HG03175 (cell line): ENCODE measurements around the gene SLCO1A2.
"Not testable (repeated sequence)": the region's sequence is repeated elsewhere in the genome, so short reads cannot be mapped to it uniquely, and the experiment has no call there.

Experiments used
- ATAC-seq: cut with Tn5 transposase; IDR thresholded peaks from one replicate; pipeline ENCODE4 v1.9.1; 2021; ENCODE audit warnings: mild to moderate bottlenecking, moderate library complexity; ENCODE audit not compliant: unreplicated experiment

Gene SLCO1A2, protein sequence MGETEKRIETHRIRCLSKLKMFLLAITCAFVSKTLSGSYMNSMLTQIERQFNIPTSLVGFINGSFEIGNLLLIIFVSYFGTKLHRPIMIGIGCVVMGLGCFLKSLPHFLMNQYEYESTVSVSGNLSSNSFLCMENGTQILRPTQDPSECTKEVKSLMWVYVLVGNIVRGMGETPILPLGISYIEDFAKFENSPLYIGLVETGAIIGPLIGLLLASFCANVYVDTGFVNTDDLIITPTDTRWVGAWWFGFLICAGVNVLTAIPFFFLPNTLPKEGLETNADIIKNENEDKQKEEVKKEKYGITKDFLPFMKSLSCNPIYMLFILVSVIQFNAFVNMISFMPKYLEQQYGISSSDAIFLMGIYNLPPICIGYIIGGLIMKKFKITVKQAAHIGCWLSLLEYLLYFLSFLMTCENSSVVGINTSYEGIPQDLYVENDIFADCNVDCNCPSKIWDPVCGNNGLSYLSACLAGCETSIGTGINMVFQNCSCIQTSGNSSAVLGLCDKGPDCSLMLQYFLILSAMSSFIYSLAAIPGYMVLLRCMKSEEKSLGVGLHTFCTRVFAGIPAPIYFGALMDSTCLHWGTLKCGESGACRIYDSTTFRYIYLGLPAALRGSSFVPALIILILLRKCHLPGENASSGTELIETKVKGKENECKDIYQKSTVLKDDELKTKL

DNA sequence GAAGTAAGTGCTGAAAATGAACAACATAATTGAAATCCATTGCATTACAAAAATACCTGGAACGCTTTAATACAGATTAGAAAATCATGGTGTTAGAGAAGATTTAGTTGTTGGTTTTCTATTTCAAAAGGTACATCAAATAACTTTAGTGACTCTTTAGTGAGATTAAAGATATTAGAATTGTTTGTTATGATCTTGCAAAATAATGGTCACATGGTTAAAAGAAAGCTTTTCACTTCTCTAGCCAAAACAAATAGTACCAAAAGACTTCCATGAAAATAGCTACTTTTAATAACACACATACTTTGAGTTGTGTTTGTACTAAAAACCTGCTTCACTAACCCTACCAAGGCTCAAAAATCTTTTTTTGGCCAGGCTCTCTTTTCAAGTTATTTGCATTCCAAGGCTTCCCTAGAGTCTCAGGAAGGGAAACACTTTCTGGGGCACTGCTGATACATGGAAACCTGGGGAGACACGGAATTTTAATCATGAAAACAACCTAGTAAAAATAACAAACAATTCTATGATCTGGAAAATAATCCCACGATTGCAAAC lies at the start of gene SLCO1A2:
TSS of gene SLCO1A2 (minus strand) at position 147 of the 555 bp plus-strand sequence. CDS start 270 bp downstream, outside the sequence.
- ATAC-seq, result no peak

DNA sequence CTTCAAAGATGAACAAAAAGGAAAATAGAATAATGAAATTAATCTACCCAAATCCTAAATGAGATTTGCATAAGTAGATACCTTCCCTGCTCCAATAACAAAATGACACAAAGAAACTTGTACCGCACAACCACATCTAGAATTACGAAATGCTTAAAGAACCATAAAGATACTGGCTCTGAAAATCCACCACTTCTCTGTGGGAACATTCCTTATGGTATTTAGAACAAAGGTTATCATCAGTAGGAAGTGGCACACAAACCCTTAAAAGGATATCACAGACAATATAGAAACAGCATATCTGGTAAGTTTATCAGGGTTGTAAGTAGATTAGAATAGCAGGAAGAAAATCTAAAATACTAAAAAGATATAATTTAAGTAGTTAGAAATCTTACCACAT lies 49.5 kb upstream of the SLCO1A2 start:
- ATAC-seq, result no peak

DNA sequence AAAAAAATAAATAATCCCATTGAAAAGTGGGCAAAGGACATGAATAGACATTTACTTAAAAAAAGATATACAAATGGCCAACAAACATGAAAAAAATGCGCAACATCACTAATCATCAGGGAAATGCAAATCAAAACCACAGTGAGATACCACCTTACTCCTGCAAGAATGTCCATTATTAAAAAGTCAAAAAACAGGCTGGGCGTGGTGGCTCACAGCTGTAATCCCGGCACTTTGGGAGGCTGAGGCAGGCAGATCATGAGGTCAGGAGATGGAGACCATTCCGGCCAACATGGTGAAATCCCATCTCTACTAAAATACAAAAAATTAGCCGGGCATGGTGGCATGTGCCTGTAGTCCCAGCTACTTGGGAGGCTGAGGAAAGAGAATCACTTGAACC lies 46.6 kb upstream of the SLCO1A2 start:
- not testable (repeated sequence) for ATAC-seq

DNA sequence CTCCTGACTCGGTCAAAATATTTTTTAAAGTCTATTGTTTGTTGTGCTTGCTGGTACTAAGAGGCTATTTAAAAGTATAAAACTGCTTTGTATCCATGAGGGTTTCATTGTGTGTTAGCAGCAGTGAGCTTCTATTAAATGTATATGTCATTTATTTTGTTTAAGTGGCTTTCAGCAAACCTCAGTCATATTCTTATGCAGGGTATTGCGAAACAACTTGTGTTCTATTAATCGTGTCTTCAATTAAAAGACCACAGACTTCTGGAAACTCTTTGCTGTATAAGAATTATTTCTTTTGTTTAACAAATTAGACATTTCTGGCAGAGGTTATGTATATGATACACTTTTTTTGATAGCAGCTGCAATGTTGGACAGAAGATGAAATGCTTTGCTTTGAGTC lies 44.5 kb upstream of the SLCO1A2 start:
- no peak for ATAC-seq

DNA sequence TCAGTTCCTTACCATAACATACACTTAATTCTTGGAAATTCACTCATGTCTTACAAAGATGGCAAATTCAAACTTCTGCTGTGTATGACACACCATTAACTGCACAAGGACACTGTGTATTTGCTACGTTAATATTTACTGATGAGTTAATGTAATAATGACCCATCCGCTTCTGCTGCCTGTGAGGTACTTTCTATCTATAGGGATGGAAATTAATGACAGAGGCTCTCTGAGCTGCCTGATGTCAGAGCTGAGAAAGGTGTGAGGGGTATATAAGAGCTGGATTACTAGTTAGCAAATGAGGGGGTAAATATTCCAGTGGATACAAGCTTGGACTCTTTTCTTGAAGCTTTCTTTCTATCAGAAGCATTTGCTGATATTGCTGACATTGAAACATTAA lies 37.9 kb upstream of the SLCO1A2 start, which contains the start of gene IAPP:
TSS of gene IAPP (plus strand) at position 301 of the 400 bp plus-strand sequence. CDS start 450 bp downstream, outside the sequence.
- ATAC-seq, result no peak

DNA sequence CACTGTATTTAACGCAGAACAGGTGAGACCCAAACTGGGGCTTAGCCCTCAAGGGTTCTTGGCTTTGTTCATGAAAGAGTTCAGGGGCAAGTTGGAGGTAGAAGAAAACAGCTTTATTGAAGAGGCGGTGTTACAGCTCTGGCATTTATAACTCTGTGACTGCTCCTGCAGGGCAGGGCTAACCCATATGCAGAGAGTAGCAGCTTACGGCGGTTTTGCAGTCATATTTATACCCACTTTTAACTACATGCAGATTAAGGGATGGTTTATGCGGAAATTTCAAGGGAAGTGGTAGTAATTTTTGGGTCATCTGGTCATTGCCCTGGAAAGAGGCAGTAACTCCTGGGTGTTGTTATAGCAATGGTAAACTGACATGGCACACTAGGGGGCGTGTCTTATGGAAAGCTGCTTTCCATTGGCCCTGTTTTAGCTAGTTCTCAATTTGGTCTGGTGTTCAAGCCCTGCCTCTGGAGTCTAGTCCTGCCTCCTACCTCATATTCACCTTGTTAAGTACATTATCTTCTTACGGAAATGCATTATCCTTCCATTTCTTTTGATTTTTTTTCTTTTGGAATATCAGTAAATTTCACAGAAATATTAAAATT lies 36.2 kb upstream of the SLCO1A2 start:
- no peak for ATAC-seq

DNA sequence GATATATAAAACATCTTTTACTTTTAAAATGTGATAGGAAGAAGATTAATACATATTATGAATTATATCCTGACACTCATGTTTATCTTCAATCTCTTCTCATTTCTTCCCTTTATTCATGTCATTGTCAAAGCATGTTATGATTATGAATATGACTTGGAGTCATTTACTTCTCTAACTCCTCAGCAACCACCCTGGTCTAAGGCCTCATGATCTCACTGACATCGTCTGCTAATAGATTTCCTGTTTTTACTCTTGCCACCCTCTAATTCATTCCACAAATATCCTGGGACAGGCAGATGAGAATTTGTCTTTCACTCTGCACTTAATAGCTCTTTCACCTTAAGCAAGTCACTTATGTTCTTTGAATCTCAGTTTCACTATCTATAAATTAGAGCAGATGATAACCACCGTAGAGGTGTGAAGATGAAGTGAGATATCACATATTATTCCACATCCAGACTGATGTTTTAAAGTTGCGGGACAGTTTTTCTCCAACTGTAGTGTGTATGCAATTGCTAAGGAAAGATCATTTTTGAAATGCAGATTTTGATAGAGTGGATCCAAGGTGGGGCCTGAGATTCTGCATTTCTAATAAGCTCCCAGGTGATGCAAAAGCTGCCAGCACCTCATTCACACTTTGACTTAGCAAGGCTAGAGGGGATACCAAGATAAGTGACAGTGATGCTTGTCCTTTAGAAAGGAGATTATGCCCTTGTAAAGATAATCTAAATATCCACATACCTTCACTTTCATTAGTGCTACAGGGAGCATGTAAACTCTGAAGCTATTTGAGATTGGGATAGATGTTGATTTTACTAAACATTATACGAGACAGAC lies 34.6 kb upstream of the SLCO1A2 start:
- ATAC-seq, result no peak

DNA sequence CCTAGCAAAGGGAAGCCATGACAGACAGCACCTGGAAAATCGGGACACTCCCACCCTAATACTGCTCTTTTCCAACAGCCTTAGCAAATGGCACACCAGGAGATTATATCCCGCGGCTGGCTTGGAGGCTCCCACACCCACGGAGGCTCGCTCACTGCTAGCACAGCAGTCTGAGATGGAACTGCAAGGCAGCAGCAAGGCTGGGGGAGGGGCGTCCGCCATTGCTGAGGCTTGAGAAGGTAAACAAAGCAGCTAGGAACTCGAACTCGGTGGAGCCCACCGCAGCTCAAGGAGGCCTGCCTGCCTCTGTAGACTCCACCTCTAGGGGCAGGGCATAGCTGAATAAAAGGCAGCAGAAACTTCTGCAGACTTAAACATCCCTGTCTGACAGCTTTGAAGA lies 25.9 kb upstream of the SLCO1A2 start:
- not testable (repeated sequence) for ATAC-seq

DNA sequence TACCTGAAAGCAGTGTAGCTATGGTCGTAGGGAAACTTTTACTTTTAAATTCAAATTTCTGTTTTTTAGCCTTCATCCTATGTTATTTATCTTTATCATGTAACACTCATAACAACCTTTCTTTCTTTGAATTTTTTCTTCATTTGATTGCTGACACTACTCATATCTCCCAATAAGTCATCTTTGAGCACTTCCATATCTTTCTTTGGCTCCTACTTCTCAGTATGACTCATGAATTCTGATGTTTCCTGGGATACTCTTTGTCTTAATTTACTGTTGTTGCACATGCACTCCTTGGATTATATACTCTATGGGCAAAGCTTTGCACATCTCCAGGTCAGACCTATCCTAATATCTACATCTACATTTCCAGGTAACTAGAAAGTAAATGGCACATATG lies 19.9 kb upstream of the SLCO1A2 start:
- no peak for ATAC-seq

DNA sequence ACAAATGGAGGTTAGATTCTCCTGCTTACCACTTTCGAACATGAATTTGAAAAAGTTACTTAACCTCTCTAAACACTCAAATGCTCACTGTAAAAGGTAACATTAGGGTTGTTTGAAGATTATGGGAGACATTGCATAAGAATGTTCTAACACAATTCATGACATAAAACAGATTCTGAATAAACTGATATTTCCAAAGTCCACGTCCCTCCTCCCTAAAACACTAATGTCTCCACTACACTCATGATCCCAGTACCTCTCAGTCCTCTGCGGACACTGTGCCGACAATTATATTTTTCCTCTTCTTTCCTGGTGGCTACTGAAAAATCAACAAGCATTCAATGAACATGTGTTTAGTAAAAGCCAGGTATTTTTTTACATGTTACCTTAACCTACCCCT lies 19.2 kb upstream of the SLCO1A2 start:
- no peak for ATAC-seq

DNA sequence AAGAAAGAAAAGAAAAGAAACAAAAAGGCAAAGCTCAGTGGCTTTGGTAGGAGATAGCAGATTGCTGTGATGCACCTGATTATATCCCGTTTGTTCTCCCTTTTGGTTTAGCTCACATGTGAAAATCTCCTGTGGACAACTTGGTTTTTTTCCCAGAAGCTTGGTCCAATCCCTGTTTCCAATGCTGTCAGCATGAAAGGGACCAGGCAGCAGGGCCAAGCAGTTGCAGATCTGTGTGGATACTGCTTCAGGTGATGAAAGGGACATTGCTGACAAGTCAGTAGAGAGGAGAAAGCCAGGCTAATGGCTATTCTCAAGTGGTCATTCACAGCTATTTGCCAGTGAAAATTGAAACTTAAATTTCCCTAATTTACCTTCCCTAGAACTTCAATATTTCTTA lies 18.8 kb upstream of the SLCO1A2 start:
- ATAC-seq, result no peak

DNA sequence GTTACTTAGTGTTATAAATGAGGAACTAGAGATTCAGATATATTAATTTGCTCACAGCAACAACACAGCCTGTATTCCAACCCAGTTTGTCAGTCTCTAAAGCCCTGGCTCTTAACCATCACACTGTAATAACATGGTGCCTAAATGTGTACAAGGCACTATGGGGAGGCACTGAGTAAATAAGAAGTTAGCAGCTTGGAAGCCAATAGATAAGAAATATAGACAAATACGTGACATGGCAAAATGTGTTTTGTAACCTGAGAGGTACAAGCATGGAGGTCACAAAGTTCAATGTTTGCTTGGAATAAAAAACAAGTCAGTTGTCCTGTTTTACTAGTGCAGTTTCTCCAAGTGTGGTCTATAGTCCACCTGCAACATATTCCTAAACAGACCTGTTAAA lies 16.3 kb upstream of the SLCO1A2 start:
- ATAC-seq, result no peak

DNA sequence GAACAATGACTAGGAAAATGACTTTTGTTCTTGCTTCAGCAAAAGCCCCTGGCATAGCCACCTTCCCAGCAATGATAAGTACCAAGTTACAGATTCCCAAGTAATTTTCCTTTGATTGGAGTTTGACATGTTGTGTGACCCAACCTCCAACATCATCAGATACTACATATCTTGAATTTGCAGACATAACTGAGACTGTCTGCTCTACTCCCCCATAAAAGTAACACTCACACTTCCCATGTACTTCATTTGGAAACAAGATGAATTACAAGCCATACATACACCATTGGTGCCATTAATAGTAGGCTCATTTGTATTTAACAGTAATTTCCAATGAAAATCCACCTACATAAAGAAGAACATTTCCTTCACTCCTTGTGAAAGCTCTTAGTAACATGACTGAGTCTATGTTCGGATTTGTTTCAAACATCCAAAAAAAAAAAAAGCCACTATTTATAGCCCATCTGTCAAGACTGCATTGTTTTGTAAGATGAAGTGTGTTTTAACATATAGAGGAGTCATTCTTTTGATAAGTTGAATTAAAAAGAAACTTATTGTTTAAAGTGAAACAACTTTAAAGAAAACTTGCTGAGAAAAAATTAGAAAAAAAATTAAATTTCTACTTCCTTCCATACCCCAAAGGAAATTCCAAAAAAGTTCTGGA lies 12.0 kb upstream of the SLCO1A2 start:
- ATAC-seq, result no peak

DNA sequence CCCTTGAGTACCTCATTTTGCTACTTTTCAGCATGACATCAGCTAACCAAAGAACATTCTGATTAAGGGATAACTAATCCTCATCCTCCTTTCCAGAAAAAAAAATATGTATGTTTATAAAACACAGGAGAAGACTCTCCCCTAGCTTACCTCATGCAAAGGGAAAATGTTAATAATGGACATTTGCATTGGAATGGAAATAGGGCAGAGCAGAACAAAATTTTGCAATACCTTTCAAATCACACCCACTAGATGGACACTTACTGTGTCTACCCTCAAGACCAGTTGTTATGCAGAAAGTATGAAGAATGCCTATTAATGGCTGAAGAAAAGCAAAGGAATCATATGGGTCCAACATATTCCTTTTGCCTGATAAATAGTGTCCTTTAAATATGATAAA lies 8.9 kb upstream of the SLCO1A2 start:
- ATAC-seq, result no peak

DNA sequence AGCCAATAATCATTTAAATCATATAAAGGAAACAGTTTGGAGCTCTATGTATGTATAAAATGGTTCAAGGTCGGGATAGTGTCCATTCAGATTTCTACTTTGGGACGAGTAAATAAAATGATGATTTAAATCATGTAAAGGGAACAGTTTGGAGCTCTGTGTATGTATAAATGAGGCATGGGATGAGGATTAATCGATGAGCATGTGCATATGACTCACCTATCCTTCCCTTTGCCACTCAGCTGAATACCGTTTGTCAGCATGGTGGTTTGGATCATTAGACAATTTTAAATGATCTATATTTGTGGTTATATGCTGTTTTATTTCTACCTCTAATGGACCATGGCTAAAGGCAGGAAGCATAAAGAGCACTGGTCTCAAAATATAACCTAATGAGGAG lies 7.1 kb upstream of the SLCO1A2 start:
- ATAC-seq, result no peak

DNA sequence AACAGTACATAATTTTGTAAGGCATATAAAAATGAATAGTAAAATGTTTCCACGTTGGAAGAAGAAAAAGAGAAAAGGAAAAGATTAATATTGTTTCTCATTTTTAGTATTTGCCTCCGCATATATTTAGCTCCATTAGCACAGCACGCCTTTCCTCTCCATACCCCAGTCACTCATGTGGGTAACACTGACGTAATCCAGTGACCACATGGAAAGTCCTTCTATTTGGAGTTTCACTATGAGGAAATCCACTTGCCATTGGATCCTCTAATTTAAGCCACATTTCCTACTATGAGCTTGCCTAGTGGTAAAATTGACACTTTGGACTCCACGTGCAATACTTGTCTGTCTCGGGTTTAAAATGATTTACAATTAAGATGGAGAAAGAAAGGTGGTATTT lies 5.7 kb upstream of the SLCO1A2 start:
- ATAC-seq, result no peak

DNA sequence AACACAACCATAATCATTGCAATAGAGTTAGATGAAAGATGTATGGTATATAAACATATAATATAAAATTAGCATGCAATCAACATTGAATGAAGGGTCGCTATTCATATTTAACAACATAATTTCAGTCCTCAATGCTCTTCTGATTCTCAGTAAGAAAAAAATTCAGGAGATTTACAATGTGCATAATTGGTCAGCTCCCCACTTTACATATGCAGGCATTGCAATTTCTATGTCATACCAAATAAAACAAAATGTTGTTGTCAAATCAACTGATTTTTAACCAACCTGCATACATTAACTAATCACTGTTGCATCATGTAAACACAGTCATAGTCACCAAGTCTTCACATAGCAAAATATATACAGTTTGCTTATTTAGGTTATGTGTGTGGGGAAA lies 5.2 kb upstream of the SLCO1A2 start:
- ATAC-seq, result no peak

DNA sequence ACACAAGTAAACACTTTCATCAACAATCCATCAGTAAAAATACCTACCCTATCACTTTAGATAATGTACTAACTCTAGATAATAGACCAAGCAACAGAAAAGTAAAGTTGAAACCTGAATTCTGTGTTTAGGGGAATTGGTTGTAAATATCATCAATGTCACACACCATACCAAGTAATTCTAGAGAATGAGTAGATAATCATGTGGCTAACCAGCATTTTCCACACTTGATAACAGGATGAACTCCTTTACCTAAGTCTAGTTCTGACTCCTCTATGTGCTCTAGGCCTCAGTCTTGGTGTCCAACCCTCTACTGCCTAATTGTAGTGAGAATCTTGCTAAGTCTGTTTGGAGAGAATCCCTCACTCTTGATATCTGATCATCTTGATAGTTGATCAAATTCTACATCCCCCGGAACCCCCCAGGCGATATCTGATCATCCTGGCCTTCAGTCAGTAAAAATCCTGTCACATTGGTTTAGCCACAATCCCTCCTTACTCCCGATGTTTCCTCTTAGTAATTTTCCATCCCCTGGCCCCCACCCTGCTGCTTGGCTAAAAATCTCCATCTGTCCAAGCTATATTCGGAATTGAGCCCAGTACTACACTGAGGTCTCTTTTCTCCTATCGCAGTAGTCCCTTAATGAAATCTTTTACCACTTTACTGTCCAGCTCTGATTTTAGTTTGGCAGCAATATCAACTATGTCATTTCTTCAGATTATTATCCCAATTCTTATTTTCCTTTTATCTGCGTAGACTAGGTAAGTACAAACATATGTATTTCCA lies 3.4 kb upstream of the SLCO1A2 start:
- ATAC-seq, result no peak

DNA sequence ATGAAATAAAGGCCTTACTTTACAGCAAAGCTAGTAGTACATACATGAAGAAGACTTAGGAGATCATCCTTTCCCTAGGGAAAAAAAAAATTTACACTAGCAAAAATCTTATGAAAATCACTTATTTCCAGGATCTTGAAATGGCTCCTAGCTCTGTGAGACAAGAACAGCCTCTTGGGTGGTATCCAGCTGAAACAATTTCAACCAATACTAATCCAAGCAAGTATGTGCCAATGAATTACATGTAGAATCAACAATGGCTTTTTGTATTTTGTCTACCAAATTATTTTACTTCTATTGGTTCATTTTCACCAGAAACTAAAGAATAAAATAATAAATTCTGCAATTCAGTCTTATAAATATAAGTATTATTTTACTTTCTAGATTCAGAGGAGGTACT lies 2.7 kb upstream of the SLCO1A2 start:
- no peak for ATAC-seq
